H9 (cell line): ENCODE measurements around the gene ZNF414. TPM values are rescaled to one million over a fixed set of nuclear protein-coding genes. Genes with fewer than 3 reads are reported as not detected.

ENCODE experiments used
- DNase-seq: peaks from one replicate; pipeline ENCODE4 v3.0.0-alpha.2; 2017
- H2AFZ ChIP-seq: one replicate; pipeline ENCODE4 v1.6.1; 2013; ENCODE audit warnings: mild to moderate bottlenecking, low read length, control low read depth, moderate library complexity
- H2AK5ac ChIP-seq: 2 replicates; pipeline ENCODE4 v1.6.1; 2013; ENCODE audit warnings: low read length, control low read depth, mixed read lengths; ENCODE audit not compliant: insufficient read length
- H2BK120ac ChIP-seq: one replicate; pipeline ENCODE4 v1.6.1; 2013; ENCODE audit warnings: low read depth, mild to moderate bottlenecking, low read length, control low read depth, inconsistent platforms; ENCODE audit not compliant: poor library complexity, severe bottlenecking
- H2BK12ac ChIP-seq: 2 replicates; pipeline ENCODE4 v1.6.1; 2013; ENCODE audit warnings: low read length, control low read depth, mixed read lengths, low read depth; ENCODE audit not compliant: insufficient read length
- H2BK15ac ChIP-seq: 2 replicates; pipeline ENCODE4 v1.6.1; 2013; ENCODE audit warnings: low read depth, low read length, control low read depth
- H2BK20ac ChIP-seq: one replicate; pipeline ENCODE4 v1.6.1; 2013; ENCODE audit warnings: low read depth, mild to moderate bottlenecking, low read length, control low read depth, inconsistent platforms; ENCODE audit not compliant: poor library complexity, severe bottlenecking
- H2BK5ac ChIP-seq: 2 replicates; pipeline ENCODE4 v1.6.1; 2013; ENCODE audit warnings: low read length, control low read depth, mixed read lengths; ENCODE audit not compliant: insufficient read length
- H3K14ac ChIP-seq: 2 replicates; pipeline ENCODE4 v1.6.1; 2013; ENCODE audit warnings: low read length, control low read depth; ENCODE audit not compliant: insufficient read depth
- H3K18ac ChIP-seq: 2 replicates; pipeline ENCODE4 v1.6.1; 2013; ENCODE audit warnings: low read depth, mild to moderate bottlenecking, mixed read lengths, low read length, control low read depth; ENCODE audit not compliant: insufficient read length
- H3K23ac ChIP-seq: 2 replicates; pipeline ENCODE4 v1.6.1; 2013; ENCODE audit warnings: low read length, control low read depth, mixed read lengths, low read depth; ENCODE audit not compliant: insufficient read length
- H3K23me2 ChIP-seq: 2 replicates; pipeline ENCODE4 v1.6.1; 2013; ENCODE audit warnings: low read depth, mild to moderate bottlenecking, mixed read lengths, low read length, control low read depth; ENCODE audit not compliant: insufficient read length, poor library complexity, severe bottlenecking
- H3K27ac ChIP-seq: 2 replicates; pipeline ENCODE4 v1.5.1; 2013; ENCODE audit warnings: low read length, control low read depth, mixed read lengths, low read depth; ENCODE audit not compliant: insufficient read length
- H3K27me3 ChIP-seq: 2 replicates; pipeline ENCODE4 v1.6.1; 2013; ENCODE audit warnings: low read length, control low read depth, inconsistent platforms; ENCODE audit not compliant: insufficient read depth
- H3K4ac ChIP-seq: 2 replicates; pipeline ENCODE4 v1.6.1; 2013; ENCODE audit warnings: low read depth, mild to moderate bottlenecking, control low read depth, inconsistent platforms, low read length, moderate library complexity
- H3K4me1 ChIP-seq: 2 replicates; pipeline ENCODE4 v1.6.1; 2013; ENCODE audit warnings: low read length, control low read depth, inconsistent platforms; ENCODE audit not compliant: insufficient read depth
- H3K4me2 ChIP-seq: 2 replicates; pipeline ENCODE4 v1.6.1; 2013; ENCODE audit warnings: low read length, control low read depth, mixed read lengths; ENCODE audit not compliant: insufficient read length, insufficient read depth
- H3K56ac ChIP-seq: 2 replicates; pipeline ENCODE4 v1.6.1; 2013; ENCODE audit warnings: low read depth, mild to moderate bottlenecking, mixed read lengths, low read length, control low read depth; ENCODE audit not compliant: insufficient read length
- H3K79me1 ChIP-seq: 2 replicates; pipeline ENCODE4 v1.6.1; 2013; ENCODE audit warnings: low read depth, mild to moderate bottlenecking, moderate library complexity, low read length, control low read depth, inconsistent platforms; ENCODE audit not compliant: insufficient read depth, poor library complexity, severe bottlenecking
- H3K79me2 ChIP-seq: 2 replicates; pipeline ENCODE4 v1.6.1; 2013; ENCODE audit warnings: low read length, control low read depth, inconsistent platforms; ENCODE audit not compliant: insufficient read depth
- H3K9ac ChIP-seq: 2 replicates; pipeline ENCODE4 v1.6.1; 2013; ENCODE audit warnings: low read length, control low read depth, mixed read lengths; ENCODE audit not compliant: insufficient read length; ENCODE audit errors: extremely low read depth
- H3K9me3 ChIP-seq: one replicate; pipeline ENCODE4 v1.6.1; 2013; ENCODE audit warnings: low read depth, low read length, inconsistent platforms; ENCODE audit not compliant: control insufficient read depth
- H3T11ph ChIP-seq: one replicate; pipeline ENCODE4 v1.6.1; 2013; ENCODE audit warnings: mild to moderate bottlenecking, low read length, control low read depth, inconsistent platforms
- H4K20me1 ChIP-seq: one replicate; pipeline ENCODE4 v1.6.1; 2013; ENCODE audit not compliant: control insufficient read depth, insufficient read length, insufficient read depth
- H4K5ac ChIP-seq: 2 replicates; pipeline ENCODE4 v1.6.1; 2013; ENCODE audit warnings: low read depth, mild to moderate bottlenecking, mixed read lengths, low read length, control low read depth; ENCODE audit not compliant: insufficient read length
- H4K8ac ChIP-seq: replicated peaks from 2 replicates; pipeline ENCODE4 v1.6.1; 2013; ENCODE audit warnings: low read length, control low read depth, mixed read lengths, low read depth; ENCODE audit not compliant: insufficient read length
- H4K91ac ChIP-seq: 2 replicates; pipeline ENCODE4 v1.6.1; 2013; ENCODE audit warnings: low read depth, mild to moderate bottlenecking, moderate library complexity, mixed read lengths, low read length, control low read depth; ENCODE audit not compliant: insufficient read length
- H3K27ac Mint-ChIP-seq, 3 experiments: 2 replicates in 2 of 3; 3 replicates in 1 of 3; pipeline ENCODE4 v1.8.0; 2020 to 2021; ENCODE audit warnings: mixed read lengths in 3 of 3, mild to moderate bottlenecking in 1 of 3, moderate library complexity in 1 of 3
- H3K27me3 Mint-ChIP-seq: 2 replicates; pipeline ENCODE4 v1.8.0; 2021; ENCODE audit warnings: low read depth, mild to moderate bottlenecking, moderate library complexity, mixed read lengths
- H3K36me3 Mint-ChIP-seq, 3 experiments: 2 replicates in 2 of 3; 3 replicates in 1 of 3; pipeline ENCODE4 v1.8.0; 2020 to 2021; ENCODE audit warnings: low read depth in 3 of 3, mixed read lengths in 3 of 3; ENCODE audit not compliant: insufficient read depth in 1 of 3
- H3K4me1 Mint-ChIP-seq, 2 experiments: 2 replicates each; pipeline ENCODE4 v1.8.0; 2020; ENCODE audit warnings: mixed read lengths in 2 of 2
- H3K4me3 Mint-ChIP-seq, 2 experiments: 2 replicates in 1 of 2; 3 replicates in 1 of 2; pipeline ENCODE4 v1.8.0; 2020 to 2021; ENCODE audit warnings: mild to moderate bottlenecking in 2 of 2, mixed read lengths in 2 of 2, moderate library complexity in 1 of 2
- H3K9me3 Mint-ChIP-seq, 2 experiments: 2 replicates in 1 of 2; 3 replicates in 1 of 2; pipeline ENCODE4 v1.8.0; 2020; ENCODE audit warnings: mild to moderate bottlenecking in 2 of 2, mixed read lengths in 2 of 2, moderate library complexity in 1 of 2
- WGBS: extraction: QIAGEN DNeasy Blood & Tissue Kit; methylation state at CpG from one replicate; pipeline ENCODE4 v1.1.7; 2013; ENCODE audit warnings: missing lambda C conversion rate, low lambda C conversion rate, mixed read lengths; ENCODE audit not compliant: insufficient read length; ENCODE audit errors: extremely low coverage; 5-methylcytosine and 5-hydroxymethylcytosine counted together
- total RNA-seq: library from RNA; stranded (reverse); gene quantifications from 2 replicates; pipeline ENCODE4 v1.2.1, GENCODE V29; 2021
- TF ChIP-seq, protein P1 (sequence below): fragments of 200-600 bp; sonication (generic); conservative IDR thresholded peaks from 3 replicates; pipeline ENCODE4 v1.8.0; 2021; ENCODE audit warnings: antibody characterized with exemption, mild to moderate bottlenecking

The ZNF414 gene
- total RNA-seq, 1 experiment from 2014 or later, result 29.3 TPM

DNA sequence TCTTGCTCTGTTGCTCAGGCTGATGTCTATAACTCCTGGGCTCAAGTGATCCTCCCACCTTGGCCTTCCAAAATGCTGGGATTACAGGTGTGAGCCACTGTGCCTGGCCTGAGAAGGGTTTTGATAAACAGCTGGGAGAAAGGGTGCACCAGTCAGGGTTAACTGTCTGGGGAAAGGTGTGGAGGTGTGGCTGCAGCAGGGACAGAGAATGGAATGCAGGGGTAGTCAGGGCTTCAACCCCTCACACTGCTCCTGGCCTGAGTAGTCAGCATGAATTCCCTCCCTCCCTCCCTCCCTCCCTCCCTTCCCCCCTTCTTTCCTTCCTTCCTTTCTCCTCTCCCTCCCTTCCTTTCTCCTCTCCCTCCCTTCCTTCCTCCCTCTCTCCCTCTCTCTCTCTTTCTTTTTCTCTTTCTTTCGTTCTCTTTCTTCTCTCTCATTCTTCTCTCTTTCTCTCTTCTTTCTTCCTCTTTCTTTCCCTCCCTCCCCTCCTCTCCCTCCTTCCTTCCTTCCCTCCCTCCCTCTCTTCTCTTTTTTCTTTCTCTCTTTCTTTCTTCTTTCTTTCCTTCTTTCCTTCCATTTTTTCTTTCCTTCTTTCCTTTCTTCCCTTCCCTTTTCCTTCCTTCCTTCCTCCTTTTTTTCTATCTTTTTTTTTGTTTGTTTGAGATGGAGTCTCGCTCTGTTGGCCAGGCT lies 47.3 kb upstream of the ZNF414 start:
- no peak overlapping the region for H2BK5ac ChIP-seq
- no peak overlapping the region for H4K8ac ChIP-seq
- no peak overlapping the region for H2BK20ac ChIP-seq
- no peak overlapping the region for H3K18ac ChIP-seq
- H3K14ac ChIP-seq, result no peak overlapping the region; the same call in 1 of the 2 replicates
- no peak overlapping the region for H4K91ac ChIP-seq
- peaks cover 4% of the 10 kb centered on the region for H3K27me3 Mint-ChIP-seq
- no peaks in the 10 kb centered on the region for H3K23me2 ChIP-seq
- no peak overlapping the region for H3K56ac ChIP-seq
- peak; percentile 69 for DNase-seq
- no peaks in the 10 kb centered on the region for H4K20me1 ChIP-seq
- H3K27me3 ChIP-seq, result no peaks in the 10 kb centered on the region
- no peak overlapping the region; a peak in 1 of 7 replicates for H3K27ac Mint-ChIP-seq
- H3K23ac ChIP-seq, result no peak overlapping the region
- no peaks in the 10 kb centered on the region for H3K9me3 ChIP-seq
- H3K9ac ChIP-seq, result no peak overlapping the region
- H4K5ac ChIP-seq, result no peak overlapping the region
- no peak overlapping the region for H3K4me2 ChIP-seq
- H3T11ph ChIP-seq, result no peak overlapping the region
- H2BK120ac ChIP-seq, result no peak overlapping the region
- no peak overlapping the region for H3K4ac ChIP-seq
- H3K9me3 Mint-ChIP-seq, result no peaks in the 10 kb centered on the region
- WGBS, result no CpG with 5 or more reads among the region's 2 CpGs
- H3K4me1 Mint-ChIP-seq, result peaks cover 2 to 8% of the 10 kb centered on the region in 2 experiments
- no peaks in the 10 kb centered on the region for H3K79me2 ChIP-seq
- H3K4me1 ChIP-seq, result no peaks in the 10 kb centered on the region; the same call in 1 of the 2 replicates
- no peak overlapping the region for H3K27ac ChIP-seq
- no peaks in the 10 kb centered on the region for H3K79me1 ChIP-seq
- no peak overlapping the region for H2BK15ac ChIP-seq
- no peak overlapping the region for H2AFZ ChIP-seq
- no peak overlapping the region for H3K4me3 Mint-ChIP-seq
- H3K36me3 Mint-ChIP-seq, result no peaks in the 10 kb centered on the region
- H2BK12ac ChIP-seq, result no peak overlapping the region
- TF ChIP-seq, protein P1, sequence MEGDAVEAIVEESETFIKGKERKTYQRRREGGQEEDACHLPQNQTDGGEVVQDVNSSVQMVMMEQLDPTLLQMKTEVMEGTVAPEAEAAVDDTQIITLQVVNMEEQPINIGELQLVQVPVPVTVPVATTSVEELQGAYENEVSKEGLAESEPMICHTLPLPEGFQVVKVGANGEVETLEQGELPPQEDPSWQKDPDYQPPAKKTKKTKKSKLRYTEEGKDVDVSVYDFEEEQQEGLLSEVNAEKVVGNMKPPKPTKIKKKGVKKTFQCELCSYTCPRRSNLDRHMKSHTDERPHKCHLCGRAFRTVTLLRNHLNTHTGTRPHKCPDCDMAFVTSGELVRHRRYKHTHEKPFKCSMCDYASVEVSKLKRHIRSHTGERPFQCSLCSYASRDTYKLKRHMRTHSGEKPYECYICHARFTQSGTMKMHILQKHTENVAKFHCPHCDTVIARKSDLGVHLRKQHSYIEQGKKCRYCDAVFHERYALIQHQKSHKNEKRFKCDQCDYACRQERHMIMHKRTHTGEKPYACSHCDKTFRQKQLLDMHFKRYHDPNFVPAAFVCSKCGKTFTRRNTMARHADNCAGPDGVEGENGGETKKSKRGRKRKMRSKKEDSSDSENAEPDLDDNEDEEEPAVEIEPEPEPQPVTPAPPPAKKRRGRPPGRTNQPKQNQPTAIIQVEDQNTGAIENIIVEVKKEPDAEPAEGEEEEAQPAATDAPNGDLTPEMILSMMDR, result no peak
- no peak overlapping the region for H2AK5ac ChIP-seq
